ENCODE results near the gene U2SURP. TPM values are rescaled to one million over a fixed set of nuclear protein-coding genes. Genes with fewer than 3 reads are reported as not detected.
"Not testable (repeated sequence)": the region's sequence is repeated elsewhere in the genome, so short reads cannot be mapped to it uniquely, and the experiment has no call there.

The U2SURP gene
- polyA plus RNA-seq, 3 donors = 137 to 160 (median 159) TPM

DNA sequence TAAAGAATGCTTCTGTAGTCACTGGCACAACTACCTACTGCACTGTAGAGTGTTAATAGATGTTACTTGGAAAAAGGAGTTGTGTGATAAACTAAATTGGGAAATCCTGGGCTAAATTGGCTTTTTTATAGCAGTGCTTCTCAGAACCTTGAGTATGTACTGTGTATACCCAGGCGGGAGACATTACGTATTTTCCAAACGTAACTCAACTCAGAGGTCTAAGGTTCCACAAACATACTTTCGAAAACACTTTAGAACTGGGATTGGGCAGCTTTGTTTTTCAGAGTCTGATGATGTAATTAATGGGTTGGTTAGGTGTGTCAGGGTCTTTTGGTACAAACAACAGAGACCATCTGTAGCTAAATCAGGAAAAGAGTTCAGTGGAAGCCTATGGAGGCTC lies 64.7 kb downstream of the U2SURP start:
- DNase-seq (ENCODE audit: low read depth in 3 of 3, low spot score in 2 of 3) = no peak

GRCh38 chr3:143067201-143067600 lies 65.8 kb downstream of the U2SURP start:
- no peak for DNase-seq (ENCODE audit: low read depth in 3 of 3, low spot score in 2 of 3)

- no peak for DNase-seq (ENCODE audit: low read depth in 3 of 3, low spot score in 2 of 3)
Observed at GRCh38 chr3:143068059-143068458, 66.7 kb downstream of the U2SURP start.

DNA sequence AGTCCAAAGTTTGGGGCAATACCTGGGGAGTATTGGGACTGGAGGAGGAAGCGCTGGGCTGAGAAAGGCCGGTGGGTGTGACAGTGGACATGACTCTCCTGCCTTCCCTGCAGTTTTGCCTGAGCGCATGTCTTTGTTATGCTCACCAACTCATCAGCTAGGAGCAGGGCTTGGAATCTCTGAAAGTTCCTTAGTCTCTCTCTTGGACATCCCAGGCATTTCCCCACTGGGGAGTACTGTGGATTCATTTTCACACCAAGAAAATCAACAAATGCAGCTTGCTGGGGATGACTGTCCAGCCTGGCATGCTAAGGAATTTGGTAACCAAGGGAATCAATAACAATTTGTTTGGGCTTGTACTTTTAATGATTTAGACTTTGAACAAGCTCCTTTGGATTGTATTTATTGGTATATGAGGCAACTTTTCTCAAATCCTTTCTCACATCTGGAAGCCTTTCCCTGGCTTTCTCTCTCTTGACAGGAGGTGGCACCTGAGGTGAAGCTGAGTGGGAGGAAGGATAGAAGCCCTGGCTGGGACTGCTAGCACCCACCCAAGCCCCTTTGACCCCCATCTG lies 69.7 kb downstream of the U2SURP start:
- DNase-seq (ENCODE audit: low read depth in 3 of 3, low spot score in 2 of 3) = no peak

GRCh38 chr3:143071776-143072175 lies 70.4 kb downstream of the U2SURP start:
- no peak for DNase-seq (ENCODE audit: low read depth in 3 of 3, low spot score in 2 of 3)

GRCh38 chr3:143072298-143073020 lies 71.1 kb downstream of the U2SURP start:
- DNase-seq (ENCODE audit: low read depth in 3 of 3, low spot score in 2 of 3) = not testable (repeated sequence)

DNA sequence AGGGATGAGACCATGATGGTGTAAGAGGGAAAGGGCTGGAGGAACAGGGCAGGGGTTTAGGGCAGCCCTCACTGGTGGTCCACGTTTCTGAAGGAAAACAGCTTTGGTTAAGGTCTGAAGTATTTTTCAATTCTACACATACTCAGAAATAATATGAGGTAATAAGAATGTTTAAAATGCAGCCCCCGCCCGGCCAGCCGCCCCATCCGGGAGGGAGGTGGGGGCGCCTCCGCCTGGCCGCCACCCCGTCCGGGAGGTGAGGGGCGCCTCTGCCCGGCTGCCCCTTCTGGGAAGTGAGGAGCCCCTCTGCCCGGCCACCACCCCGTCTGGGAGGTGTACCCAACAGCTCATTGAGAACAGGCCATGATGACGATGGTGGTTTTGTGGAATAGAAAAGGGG lies 72.2 kb downstream of the U2SURP start:
- DNase-seq (ENCODE audit: low read depth in 3 of 3, low spot score in 2 of 3) = not testable (repeated sequence)

DNA sequence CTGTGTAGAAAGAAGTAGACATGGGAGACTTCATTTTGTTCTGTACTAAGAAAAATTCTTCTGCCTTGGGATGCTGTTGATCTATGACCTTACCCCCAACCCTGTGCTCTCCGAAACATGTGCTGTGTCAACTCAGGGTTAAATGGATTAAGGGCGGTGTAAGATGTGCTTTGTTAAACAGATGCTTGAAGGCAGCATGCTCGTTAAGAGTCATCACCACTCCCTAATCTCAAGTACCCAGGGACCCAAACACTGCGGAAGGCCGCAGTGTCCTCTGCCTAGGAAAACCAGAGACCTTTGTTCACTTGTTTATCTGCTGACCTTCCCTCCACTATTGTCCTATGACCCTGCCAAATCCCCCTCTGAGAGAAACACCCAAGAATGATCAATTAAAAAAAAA lies 72.6 kb downstream of the U2SURP start:
- DNase-seq (ENCODE audit: low read depth in 3 of 3, low spot score in 2 of 3) = not testable (repeated sequence)

GRCh38 chr3:143078883-143079282 lies 77.5 kb downstream of the U2SURP start:
- DNase-seq (ENCODE audit: low read depth in 3 of 3, low spot score in 2 of 3) = no peak

- DNase-seq (ENCODE audit: low read depth in 3 of 3, low spot score in 2 of 3) = no peak
Observed at GRCh38 chr3:143080196-143080595, 78.8 kb downstream of the U2SURP start.

- DNase-seq (ENCODE audit: low read depth in 3 of 3, low spot score in 2 of 3) = no peak
Observed at GRCh38 chr3:143081365-143081764, 80.0 kb downstream of the U2SURP start.

DNA sequence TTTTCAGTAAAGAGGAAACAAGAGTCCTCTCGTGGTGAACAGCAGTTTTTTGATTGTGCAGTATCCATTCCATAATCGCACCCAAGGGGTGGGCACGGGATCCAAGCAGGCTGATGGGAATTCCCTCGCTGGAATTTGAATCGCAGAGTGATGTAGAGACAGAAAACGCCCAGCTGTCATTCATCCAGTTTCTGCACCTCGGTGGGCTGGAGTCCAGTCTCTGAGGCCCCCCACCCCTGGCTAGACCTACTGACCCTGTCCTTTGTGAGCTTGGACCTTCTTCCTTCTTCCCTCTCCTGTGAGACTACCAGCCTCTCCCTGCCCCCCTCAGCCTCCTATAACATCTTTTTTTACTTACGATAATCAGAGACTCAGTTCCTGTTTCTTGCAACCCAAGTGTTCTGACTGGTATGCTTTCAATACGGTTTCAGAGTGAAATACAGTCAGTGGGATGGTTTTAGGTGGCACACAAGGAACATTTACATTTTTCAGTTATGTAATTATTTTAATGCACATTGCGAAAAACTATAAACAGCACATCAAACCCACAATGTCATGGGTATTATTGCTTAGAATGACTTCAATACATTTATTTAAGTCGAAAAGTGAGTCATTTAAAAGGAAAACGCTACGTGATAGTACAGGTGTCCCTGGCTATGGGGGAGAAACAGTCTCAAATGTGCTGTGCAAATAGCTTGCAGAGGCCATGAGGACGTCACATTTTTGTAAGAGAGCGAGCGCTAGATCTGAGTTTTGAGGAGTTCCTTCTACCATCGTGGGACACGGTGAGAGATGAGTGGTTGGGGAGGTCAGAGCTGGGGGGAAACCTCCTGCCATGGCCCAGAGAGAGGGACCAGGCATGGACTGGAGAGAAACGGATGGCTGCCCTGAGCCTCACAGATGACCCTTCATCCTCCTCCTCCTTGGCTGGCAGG lies 80.7 kb downstream of the U2SURP start:
- no peak for DNase-seq (ENCODE audit: low read depth in 3 of 3, low spot score in 2 of 3)

DNA sequence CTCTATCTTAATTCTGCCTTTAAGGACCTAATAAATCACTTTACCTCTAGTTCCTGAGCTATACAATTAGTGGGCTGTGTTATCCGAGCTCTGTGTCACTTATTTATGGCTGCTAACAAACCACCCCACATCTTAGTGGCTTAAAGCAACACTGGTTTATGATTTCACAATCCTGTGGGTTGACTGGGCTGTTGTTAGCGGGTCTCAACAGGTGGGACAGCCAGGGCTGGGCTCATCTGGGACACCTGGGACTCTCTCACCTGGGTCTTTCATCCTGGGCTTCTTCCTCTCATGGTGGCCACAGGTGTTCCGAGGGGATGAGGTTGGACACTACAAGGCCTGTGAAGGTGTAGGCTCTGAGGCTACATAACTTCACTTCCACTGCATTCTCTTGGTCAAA lies 82.4 kb downstream of the U2SURP start:
- DNase-seq (ENCODE audit: low read depth in 3 of 3, low spot score in 2 of 3) = no peak

- no peak for DNase-seq (ENCODE audit: low read depth in 3 of 3, low spot score in 2 of 3)
Observed at GRCh38 chr3:143084856-143085731, 83.7 kb downstream of the U2SURP start.

- DNase-seq (ENCODE audit: low read depth in 3 of 3, low spot score in 2 of 3) = no peak
Observed at GRCh38 chr3:143088835-143089234, 87.5 kb downstream of the U2SURP start.

- DNase-seq (ENCODE audit: low read depth in 3 of 3, low spot score in 2 of 3) = no peak
Observed at GRCh38 chr3:143089965-143090364, 88.6 kb downstream of the U2SURP start.

DNA sequence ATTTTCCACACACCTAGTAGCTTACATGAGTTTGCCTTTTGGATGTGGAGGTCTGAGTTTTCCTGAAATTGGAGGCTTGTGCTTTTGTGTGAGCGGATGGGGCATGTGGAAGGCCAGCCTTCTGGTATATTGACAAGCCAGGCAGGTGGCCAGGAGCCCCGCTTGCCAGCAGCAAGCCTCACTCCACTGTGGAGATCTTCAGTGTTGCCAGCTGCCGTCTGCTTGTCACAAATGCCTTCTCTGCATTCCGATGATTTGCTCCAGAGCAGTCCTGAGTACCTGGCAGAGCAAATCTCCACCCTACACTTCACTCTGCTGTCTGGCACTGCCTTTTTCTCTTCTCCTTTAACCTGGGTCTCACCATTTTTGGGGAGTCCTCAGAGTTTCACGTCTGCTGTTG lies 89.1 kb downstream of the U2SURP start:
- no peak for DNase-seq (ENCODE audit: low read depth in 3 of 3, low spot score in 2 of 3)

DNA sequence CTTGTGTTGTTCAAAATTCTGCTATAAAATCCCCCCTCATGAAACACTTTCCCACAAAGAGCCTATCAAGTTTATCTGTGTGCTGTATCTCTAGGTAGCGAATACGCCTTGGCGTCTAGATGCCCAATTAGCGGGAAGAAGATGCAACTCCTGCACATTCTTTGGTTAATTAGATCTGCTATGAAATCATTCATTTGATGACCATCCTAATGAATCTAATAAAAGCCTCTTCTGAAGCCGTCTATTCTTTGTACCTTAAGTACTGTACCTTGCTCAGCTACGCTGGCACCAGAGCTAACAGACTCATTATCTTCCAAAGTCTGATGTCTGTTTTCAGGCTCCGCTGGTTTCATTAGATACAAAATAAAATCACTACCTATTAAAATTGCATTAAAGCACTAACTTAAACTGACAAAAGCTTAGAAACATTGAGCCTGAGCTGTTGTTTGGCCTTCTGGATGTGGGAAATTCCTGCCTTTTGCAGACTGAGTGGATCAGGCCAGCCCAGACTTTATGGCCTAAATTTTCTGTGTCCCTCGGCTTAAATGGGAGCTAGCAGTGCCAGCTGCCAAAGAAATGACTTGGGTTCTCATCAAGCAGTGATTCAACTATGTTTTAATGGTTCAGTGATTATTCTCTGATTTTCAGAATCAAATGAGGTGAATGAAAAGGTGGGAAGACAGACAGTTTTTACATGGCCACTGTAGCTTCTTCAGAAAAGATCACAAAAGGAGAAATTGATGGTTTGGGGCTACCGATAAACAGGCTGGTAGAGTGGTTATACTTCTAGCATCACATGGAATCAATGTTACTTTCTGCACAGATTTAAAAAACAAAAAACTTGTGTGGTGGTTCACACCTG lies 89.8 kb downstream of the U2SURP start:
- no peak for DNase-seq (ENCODE audit: low read depth in 3 of 3, low spot score in 2 of 3)

DNA sequence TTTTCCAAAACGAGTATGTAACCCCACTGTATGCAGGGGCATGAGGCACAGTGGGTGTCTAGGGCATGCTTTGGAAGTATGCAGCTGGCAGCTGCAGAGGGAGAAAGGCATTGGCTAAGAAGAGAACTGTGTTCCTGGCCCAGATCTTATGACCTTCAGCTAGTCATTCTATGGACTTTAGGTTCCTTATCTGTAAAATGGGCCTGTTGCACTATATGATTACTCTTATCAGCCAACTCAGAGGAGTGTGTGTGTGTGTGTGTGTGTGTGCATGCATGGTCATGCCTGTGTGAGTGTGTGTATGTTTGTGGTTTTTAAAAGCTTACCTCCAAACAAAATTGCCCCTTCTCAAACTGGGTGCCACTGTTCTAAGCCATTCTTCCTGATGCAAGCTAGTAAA lies 90.8 kb downstream of the U2SURP start:
- no peak for DNase-seq (ENCODE audit: low read depth in 3 of 3, low spot score in 2 of 3)

GRCh38 chr3:143095813-143096212 lies 94.4 kb downstream of the U2SURP start:
- no peak for DNase-seq (ENCODE audit: low read depth in 3 of 3, low spot score in 2 of 3)

Measured in right renal cortex interstitium (tissue), 3 donors.